Stimulated activated CD8-positive, alpha-beta memory T cell treated with anti-CD3 and anti-CD28 coated beads, Interleukin-4, amount 100 ng/mL, for 48 hours (primary cell): Measurements from ENCODE around the gene P2RY8.
"Not testable (repeated sequence)": the region's sequence is repeated elsewhere in the genome, so short reads cannot be mapped to it uniquely, and the experiment has no call there.

ENCODE experiments used
- DNase-seq: peaks from one replicate; pipeline ENCODE4 v3.0.0-alpha.2; 2020

The P2RY8 gene

GRCh38 chrX:1442016-1442665 is 94.8 kb downstream of the P2RY8 start:
- DNase-seq = peak; percentile 7

GRCh38 chrX:1440506-1440905 is 96.5 kb downstream of the P2RY8 start:
- DNase-seq = peak; percentile 7

GRCh38 chrX:1435241-1435895 is 101.6 kb downstream of the P2RY8 start:
- DNase-seq = no peak

GRCh38 chrX:1434871-1435240 is 102.1 kb downstream of the P2RY8 start:
- DNase-seq = no peak

GRCh38 chrX:1433646-1434357 is 103.2 kb downstream of the P2RY8 start:
- DNase-seq = no peak

GRCh38 chrX:1430451-1430850 is 106.5 kb downstream of the P2RY8 start:
- no peak for DNase-seq

- DNase-seq = no peak
Measured at GRCh38 chrX:1427756-1428155, 109.2 kb downstream of the P2RY8 start.

GRCh38 chrX:1426321-1426720 is 110.7 kb downstream of the P2RY8 start:
- not testable (repeated sequence) for DNase-seq

GRCh38 chrX:1425381-1425780 is 111.6 kb downstream of the P2RY8 start:
- DNase-seq = no peak

GRCh38 chrX:1424147-1424851 is 112.7 kb downstream of the P2RY8 start:
- no peak for DNase-seq

- DNase-seq = no peak
Measured at GRCh38 chrX:1423215-1423614, 113.8 kb downstream of the P2RY8 start.

GRCh38 chrX:1422135-1422465 is 114.9 kb downstream of the P2RY8 start:
- no peak for DNase-seq

GRCh38 chrX:1421433-1422134 is 115.4 kb downstream of the P2RY8 start:
- DNase-seq = no peak

- no peak for DNase-seq
Measured at GRCh38 chrX:1420371-1420770, 116.6 kb downstream of the P2RY8 start.

GRCh38 chrX:1419545-1420355 is 117.2 kb downstream of the P2RY8 start:
- DNase-seq = no peak

- no peak for DNase-seq
Measured at GRCh38 chrX:1418901-1419544, 118.0 kb downstream of the P2RY8 start.

- no peak for DNase-seq
Measured at GRCh38 chrX:1417921-1418771, 118.8 kb downstream of the P2RY8 start.

GRCh38 chrX:1416965-1417760 is 119.8 kb downstream of the P2RY8 start:
- no peak for DNase-seq

- no peak for DNase-seq
Measured at GRCh38 chrX:1416327-1416784, 120.6 kb downstream of the P2RY8 start.
